ENCODE data around the gene LRCH1.

Gene LRCH1

DNA sequence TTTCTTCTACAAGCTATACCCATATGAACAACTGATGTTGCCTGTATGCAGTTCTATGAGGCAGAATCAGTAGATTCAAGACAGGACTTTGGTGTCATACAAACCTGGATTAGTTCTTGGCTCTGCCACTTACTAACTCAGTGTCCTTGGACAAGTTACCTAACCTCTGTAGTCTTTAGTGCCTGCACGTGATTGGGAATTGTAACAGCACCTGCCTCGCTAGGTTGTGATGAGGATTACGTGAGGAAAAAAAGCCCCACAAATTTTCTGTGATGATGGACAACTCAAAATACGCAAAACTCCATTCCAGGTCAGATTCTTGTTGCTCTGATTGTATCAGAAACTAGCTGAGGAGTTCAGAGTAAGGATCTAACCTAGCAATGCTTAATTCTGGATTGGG lies 89.3 kb downstream of the LRCH1 start:
- DNase-seq (ENCODE audit: low read depth in 2 of 2), result no peak
- TF ChIP-seq CTCF (IDR thresholded peaks at IDR 0.05; ENCODE audit: low read depth, low read length), result no peak
- no peak overlapping the region for H3K4me3 ChIP-seq (replicated peaks in 1 of 2; ENCODE audit: low read depth in 2 of 2, low read length in 2 of 2)

GRCh38 chr13:46643165-46643777 lies 90.3 kb downstream of the LRCH1 start:
- no peak overlapping the region for H3K4me3 ChIP-seq (replicated peaks in 1 of 2; ENCODE audit: low read depth in 2 of 2, low read length in 2 of 2)
- TF ChIP-seq CTCF (IDR thresholded peaks at IDR 0.05; ENCODE audit: low read depth, low read length), result no peak
- no peak for DNase-seq (ENCODE audit: low read depth in 2 of 2)

GRCh38 chr13:46644816-46645215 lies 91.8 kb downstream of the LRCH1 start:
- no peak for DNase-seq (ENCODE audit: low read depth in 2 of 2)
- TF ChIP-seq CTCF (IDR thresholded peaks at IDR 0.05; ENCODE audit: low read depth, low read length), result no peak
- no peak overlapping the region for H3K4me3 ChIP-seq (replicated peaks in 1 of 2; ENCODE audit: low read depth in 2 of 2, low read length in 2 of 2)

- DNase-seq (ENCODE audit: low read depth in 2 of 2), result no peak
- H3K4me3 ChIP-seq (replicated peaks in 1 of 2; ENCODE audit: low read depth in 2 of 2, low read length in 2 of 2), result no peak overlapping the region
- TF ChIP-seq CTCF (IDR thresholded peaks at IDR 0.05; ENCODE audit: low read depth, low read length), result no peak
These were observed 94.6 kb downstream of the LRCH1 start for GRCh38 chr13:46647512-46648065.

GRCh38 chr13:46648166-46648607 lies 95.2 kb downstream of the LRCH1 start:
- no peak for TF ChIP-seq CTCF (IDR thresholded peaks at IDR 0.05; ENCODE audit: low read depth, low read length)
- peak in 1 of 2 donors; percentile 52 for DNase-seq (ENCODE audit: low read depth in 2 of 2)
- H3K4me3 ChIP-seq (replicated peaks in 1 of 2; ENCODE audit: low read depth in 2 of 2, low read length in 2 of 2), result no peak overlapping the region

- no peak for DNase-seq (ENCODE audit: low read depth in 2 of 2)
- no peak overlapping the region for H3K4me3 ChIP-seq (replicated peaks in 1 of 2; ENCODE audit: low read depth in 2 of 2, low read length in 2 of 2)
- no peak for TF ChIP-seq CTCF (IDR thresholded peaks at IDR 0.05; ENCODE audit: low read depth, low read length)
These were observed 96.8 kb downstream of the LRCH1 start for GRCh38 chr13:46649816-46650215.

- no peak overlapping the region for H3K4me3 ChIP-seq (replicated peaks in 1 of 2; ENCODE audit: low read depth in 2 of 2, low read length in 2 of 2)
- no peak for TF ChIP-seq CTCF (IDR thresholded peaks at IDR 0.05; ENCODE audit: low read depth, low read length)
- no peak for DNase-seq (ENCODE audit: low read depth in 2 of 2)
These were observed 102.0 kb downstream of the LRCH1 start for GRCh38 chr13:46654951-46655350.

All from cardiac fibroblast (primary cell).